ENCODE results near the gene MDGA2.
"Not testable (repeated sequence)": the region's sequence is repeated elsewhere in the genome, so short reads cannot be mapped to it uniquely, and the experiment has no call there.

Gene MDGA2

GRCh38 chr14:47302121-47302520, 373.3 kb downstream of the MDGA2 start:
- DNase-seq: no peak

GRCh38 chr14:47300796-47301195, 374.6 kb downstream of the MDGA2 start:
- DNase-seq: no peak

GRCh38 chr14:47297374-47297773, 378.0 kb downstream of the MDGA2 start:
- no peak for DNase-seq

- no peak for DNase-seq
Measured at GRCh38 chr14:47284283-47284682, 391.1 kb downstream of the MDGA2 start.

GRCh38 chr14:47281761-47282160, 393.6 kb downstream of the MDGA2 start:
- DNase-seq: not testable (repeated sequence)

- DNase-seq: peak; percentile 63
Measured at GRCh38 chr14:47278233-47278842, 397.1 kb downstream of the MDGA2 start.

GRCh38 chr14:47277703-47278102, 397.7 kb downstream of the MDGA2 start:
- no peak for DNase-seq

- no peak for DNase-seq
Measured at GRCh38 chr14:47276931-47277330, 398.5 kb downstream of the MDGA2 start.

- no peak for DNase-seq
Measured at GRCh38 chr14:47273939-47274338, 401.5 kb downstream of the MDGA2 start.

GRCh38 chr14:47270715-47271114, 404.7 kb downstream of the MDGA2 start:
- no peak for DNase-seq

GRCh38 chr14:47269756-47270492, 405.5 kb downstream of the MDGA2 start:
- no peak for DNase-seq

- no peak for DNase-seq
Measured at GRCh38 chr14:47264842-47265241, 410.6 kb downstream of the MDGA2 start.

- no peak for DNase-seq
Measured at GRCh38 chr14:47262801-47263200, 412.6 kb downstream of the MDGA2 start.

GRCh38 chr14:47261350-47261749, 414.1 kb downstream of the MDGA2 start:
- DNase-seq: no peak

- no peak for DNase-seq
Measured at GRCh38 chr14:47259796-47260195, 415.6 kb downstream of the MDGA2 start.

- DNase-seq: no peak
Measured at GRCh38 chr14:47257013-47257412, 418.4 kb downstream of the MDGA2 start.

- no peak for DNase-seq
Measured at GRCh38 chr14:47252802-47253201, 422.6 kb downstream of the MDGA2 start.

- no peak for DNase-seq
Measured at GRCh38 chr14:47246367-47246766, 429.0 kb downstream of the MDGA2 start.

GRCh38 chr14:47242579-47242978, 432.8 kb downstream of the MDGA2 start:
- DNase-seq: not testable (repeated sequence)

- no peak for DNase-seq
Measured at GRCh38 chr14:47240748-47241437, 434.5 kb downstream of the MDGA2 start.

GRCh38 chr14:47235619-47236018, 439.8 kb downstream of the MDGA2 start:
- no peak for DNase-seq

GRCh38 chr14:47226877-47227520, 448.4 kb downstream of the MDGA2 start:
- DNase-seq: no peak

- no peak for DNase-seq
Measured at GRCh38 chr14:47223656-47224055, 451.7 kb downstream of the MDGA2 start.

GRCh38 chr14:47220096-47220495, 455.3 kb downstream of the MDGA2 start:
- DNase-seq: no peak
